ENCODE data around the gene UGGT1. TPM values are rescaled to one million over a fixed set of nuclear protein-coding genes. Genes with fewer than 3 reads are reported as not detected.

Gene UGGT1
- total RNA-seq, 6 donors from 2014 or later: 34.1 to 103 (median 43.1) TPM

DNA sequence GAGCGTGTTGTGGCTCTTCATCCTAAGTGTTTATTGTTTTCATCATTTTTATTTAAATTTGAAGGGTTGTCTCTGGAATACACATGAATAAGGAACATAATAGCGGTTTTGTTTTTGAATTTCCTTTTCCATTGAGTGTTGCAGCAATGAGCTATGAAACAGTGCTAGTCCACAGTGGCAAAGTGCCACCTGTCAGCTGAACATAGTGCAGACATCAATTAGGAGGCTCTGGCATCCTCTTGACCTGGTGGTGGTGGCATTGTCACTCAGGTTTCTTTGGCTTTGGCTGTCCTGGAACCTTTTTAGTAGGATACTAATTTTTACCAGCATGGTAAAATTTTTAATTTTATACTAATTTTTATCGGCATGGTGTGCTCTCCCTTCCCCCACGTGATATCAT, 63.2 kb downstream of the UGGT1 start:
- no peak overlapping the region for H3K27ac ChIP-seq
- WGBS, 2 donors: 94 to 97% methylated on average over 4 of the region's 4 CpGs
- ATAC-seq (ENCODE audit: low FRiP score in 2 of 2) (no peak), DNase-seq (no peak)
- H3K9me3 ChIP-seq: no peaks in the 10 kb centered on the region
- no peak for TF ChIP-seq POLR2A (IDR thresholded peaks at IDR 0.05)
- TF ChIP-seq POLR2AphosphoS5 (IDR thresholded peaks at IDR 0.05): no peak
- TF ChIP-seq, protein P1, sequence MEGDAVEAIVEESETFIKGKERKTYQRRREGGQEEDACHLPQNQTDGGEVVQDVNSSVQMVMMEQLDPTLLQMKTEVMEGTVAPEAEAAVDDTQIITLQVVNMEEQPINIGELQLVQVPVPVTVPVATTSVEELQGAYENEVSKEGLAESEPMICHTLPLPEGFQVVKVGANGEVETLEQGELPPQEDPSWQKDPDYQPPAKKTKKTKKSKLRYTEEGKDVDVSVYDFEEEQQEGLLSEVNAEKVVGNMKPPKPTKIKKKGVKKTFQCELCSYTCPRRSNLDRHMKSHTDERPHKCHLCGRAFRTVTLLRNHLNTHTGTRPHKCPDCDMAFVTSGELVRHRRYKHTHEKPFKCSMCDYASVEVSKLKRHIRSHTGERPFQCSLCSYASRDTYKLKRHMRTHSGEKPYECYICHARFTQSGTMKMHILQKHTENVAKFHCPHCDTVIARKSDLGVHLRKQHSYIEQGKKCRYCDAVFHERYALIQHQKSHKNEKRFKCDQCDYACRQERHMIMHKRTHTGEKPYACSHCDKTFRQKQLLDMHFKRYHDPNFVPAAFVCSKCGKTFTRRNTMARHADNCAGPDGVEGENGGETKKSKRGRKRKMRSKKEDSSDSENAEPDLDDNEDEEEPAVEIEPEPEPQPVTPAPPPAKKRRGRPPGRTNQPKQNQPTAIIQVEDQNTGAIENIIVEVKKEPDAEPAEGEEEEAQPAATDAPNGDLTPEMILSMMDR (IDR thresholded peaks at IDR 0.05): no peak
- no peak for TF ChIP-seq EP300 (IDR thresholded peaks at IDR 0.05)
- H3K4me3 ChIP-seq: no peak overlapping the region
- H3K36me3 ChIP-seq: peaks cover 7 to 96% (median 39%) of the 10 kb centered on the region in 4 donors
- no peaks in the 10 kb centered on the region for H3K4me1 ChIP-seq
- no peaks in the 10 kb centered on the region for H3K27me3 ChIP-seq

DNA sequence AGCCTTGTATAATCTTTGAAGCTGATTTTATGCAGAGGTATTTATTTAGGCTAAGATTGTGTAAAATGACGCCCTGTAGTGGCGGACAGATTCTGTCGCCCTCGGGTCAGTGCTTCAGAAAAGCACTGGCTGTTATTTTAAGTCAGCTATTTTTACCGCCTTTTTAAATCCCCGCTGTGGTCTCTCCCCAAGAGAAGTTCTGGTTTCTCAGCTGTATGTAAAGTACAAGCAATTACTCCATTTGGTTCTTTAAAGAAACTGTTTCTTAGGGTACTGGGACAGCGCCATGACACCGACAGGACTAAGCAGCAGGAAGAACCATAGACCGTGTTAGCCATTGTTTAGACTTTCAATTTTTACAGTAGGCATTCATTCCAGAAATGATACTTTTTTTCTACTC, 65.0 kb downstream of the UGGT1 start:
- no peak for ATAC-seq (ENCODE audit: low FRiP score in 2 of 2)
- Histone ChIP-seq H3K9me3 (no peaks in the 10 kb centered on the region), H3K27me3 (no peaks in the 10 kb centered on the region), H3K36me3 (peaks cover 14 to 97% (median 43%) of the 10 kb centered on the region in 4 donors), H3K4me1 (no peaks in the 10 kb centered on the region), H3K27ac (no peak overlapping the region), H3K4me3 (no peak overlapping the region)
- TF ChIP-seq POLR2A (IDR thresholded peaks at IDR 0.05): no peak
- no peak for TF ChIP-seq POLR2AphosphoS5 (IDR thresholded peaks at IDR 0.05)
- DNase-seq: no peak
- 85 to 92% methylated on average over 9 of the region's 9 CpGs for WGBS, 2 donors

DNA sequence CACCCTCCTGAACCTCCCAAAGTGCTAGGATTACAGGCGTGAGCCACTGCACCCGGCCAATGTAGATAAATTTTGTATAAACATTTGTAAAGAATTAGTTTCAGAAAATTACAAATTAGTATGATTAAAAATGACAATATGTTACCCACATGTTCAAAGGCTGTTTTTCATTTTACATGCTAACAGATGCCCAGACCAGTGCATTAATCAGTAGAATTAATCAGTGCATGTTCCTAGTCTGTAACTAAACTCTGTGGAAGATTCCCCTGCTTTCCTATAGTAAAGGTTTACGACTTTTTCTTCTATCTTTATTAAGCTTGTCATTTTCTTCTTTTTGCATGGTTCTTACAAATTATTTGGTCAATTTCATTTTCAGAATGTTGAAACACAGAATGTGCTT, 65.8 kb downstream of the UGGT1 start:
- Histone ChIP-seq H3K27ac (no peak overlapping the region), H3K27me3 (no peaks in the 10 kb centered on the region), H3K9me3 (no peaks in the 10 kb centered on the region), H3K36me3 (peaks cover 18 to 97% (median 44%) of the 10 kb centered on the region in 4 donors), H3K4me1 (no peaks in the 10 kb centered on the region), H3K4me3 (no peak overlapping the region)
- TF ChIP-seq EP300 (IDR thresholded peaks at IDR 0.05) (no peak), POLR2AphosphoS5 (IDR thresholded peaks at IDR 0.05) (no peak), POLR2A (IDR thresholded peaks at IDR 0.05) (no peak)
- TF ChIP-seq, protein P1 (IDR thresholded peaks at IDR 0.05): no peak
- ATAC-seq (ENCODE audit: low FRiP score in 2 of 2) (no peak), DNase-seq (no peak)
- 91 to 93% methylated on average over 3 of the region's 3 CpGs for WGBS, 2 donors

DNA sequence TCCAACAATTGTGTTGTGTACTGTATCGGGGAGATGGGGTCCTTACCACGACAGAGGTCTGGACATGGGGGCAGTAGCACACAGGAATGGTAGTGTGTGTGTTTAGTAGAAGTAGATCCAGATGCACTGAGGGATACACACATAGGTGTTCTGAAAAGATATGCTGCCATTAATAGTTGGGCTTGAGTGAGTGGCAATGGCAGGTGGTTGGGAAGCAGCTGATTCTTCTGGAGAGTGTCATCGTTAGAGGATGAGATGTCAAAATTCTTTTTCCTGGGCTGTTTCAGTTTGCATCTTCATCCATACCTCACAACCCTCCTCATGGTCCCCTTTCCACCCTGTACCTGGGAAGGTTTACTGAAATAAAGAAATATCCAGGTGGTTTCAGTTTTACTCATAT, 66.6 kb downstream of the UGGT1 start:
- TF ChIP-seq, protein P1 (IDR thresholded peaks at IDR 0.05): no peak
- TF ChIP-seq POLR2AphosphoS5 (IDR thresholded peaks at IDR 0.05) (no peak), EP300 (IDR thresholded peaks at IDR 0.05) (no peak), POLR2A (IDR thresholded peaks at IDR 0.05) (no peak)
- 94% methylated on average over 3 of the region's 3 CpGs for WGBS, 2 donors
- Histone ChIP-seq H3K36me3 (peaks cover 18 to 91% (median 39%) of the 10 kb centered on the region in 4 donors), H3K9me3 (no peaks in the 10 kb centered on the region), H3K4me1 (peaks cover 0 to 3% (median 0%) of the 10 kb centered on the region in 4 donors), H3K27ac (no peak overlapping the region), H3K27me3 (no peaks in the 10 kb centered on the region), H3K4me3 (no peak overlapping the region)
- DNase-seq: no peak
- no peak for ATAC-seq (ENCODE audit: low FRiP score in 2 of 2)

DNA sequence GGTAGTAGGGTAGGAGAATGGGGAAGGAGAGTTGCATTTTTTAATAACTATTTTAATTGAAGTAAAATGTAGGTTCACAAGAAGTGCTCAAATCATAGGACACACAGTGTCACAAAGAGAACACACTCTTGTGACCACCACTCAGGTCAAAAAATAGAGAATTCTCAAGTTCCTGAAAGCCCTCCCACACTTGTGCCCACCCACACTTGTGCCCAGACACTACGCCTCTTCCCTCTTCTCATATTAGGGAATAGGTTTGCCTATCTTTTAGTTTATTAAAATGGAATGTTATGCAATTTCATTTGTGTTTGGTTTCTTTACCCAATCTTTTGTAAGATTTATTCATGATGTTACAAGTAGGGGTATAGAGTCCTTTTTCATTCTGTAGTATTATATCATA, 67.2 kb downstream of the UGGT1 start:
- H3K27me3 ChIP-seq: no peaks in the 10 kb centered on the region
- TF ChIP-seq, protein P1 (IDR thresholded peaks at IDR 0.05): no peak
- no peak for TF ChIP-seq EP300 (IDR thresholded peaks at IDR 0.05)
- no peak for TF ChIP-seq POLR2AphosphoS5 (IDR thresholded peaks at IDR 0.05)
- TF ChIP-seq POLR2A (IDR thresholded peaks at IDR 0.05): no peak
- H3K9me3 ChIP-seq: no peaks in the 10 kb centered on the region
- peaks cover 14 to 91% (median 38%) of the 10 kb centered on the region in 4 donors for H3K36me3 ChIP-seq
- no peak for DNase-seq
- no peak overlapping the region for H3K27ac ChIP-seq
- no peak overlapping the region for H3K4me3 ChIP-seq
- H3K4me1 ChIP-seq: peaks cover 0 to 4% (median 0%) of the 10 kb centered on the region in 4 donors
- 90 to 96% methylated on average over 1 of the region's 1 CpG for WGBS, 2 donors
- ATAC-seq (ENCODE audit: low FRiP score in 2 of 2): no peak
